Psoas muscle (tissue), 8 donors: ENCODE results near the gene FIZ1. TPM values are rescaled to one million over a fixed set of nuclear protein-coding genes. Genes with fewer than 3 reads are reported as not detected.
A peak's percentile ranks its signal among the peaks of the same experiment; 100 is the strongest.

ENCODE experiments used
- ATAC-seq, 4 donors: fragments of 200-7000 bp; cut with Tn5 transposase; one replicate each; pipeline ENCODE4 v1.9.1; 2020; ENCODE audit warnings: moderate library complexity in 3 of 4, mild to moderate bottlenecking in 2 of 4
- DNase-seq, 2 donors: peaks; one replicate each; pipeline ENCODE4 v3.0.0-alpha.2; 2020
- H3K27ac ChIP-seq: fragments of 200-600 bp; one replicate; pipeline ENCODE4 v1.8.0; 2022
- H3K27me3 ChIP-seq, 3 donors: fragments of 200-600 bp in 1 of 3; one replicate each; pipeline versions ENCODE4 v1.6.1 to v1.8.0; 2013 to 2022; ENCODE audit warnings: low read length in 2 of 3, mild to moderate bottlenecking in 2 of 3, moderate library complexity in 1 of 3; ENCODE audit not compliant: insufficient read depth in 3 of 3
- H3K36me3 ChIP-seq, 2 donors: fragments of 200-600 bp in 1 of 2; one replicate each; pipeline versions ENCODE4 v1.6.1 to v1.8.0; 2013 to 2022; ENCODE audit warnings: low read depth in 1 of 2, mild to moderate bottlenecking in 1 of 2, moderate library complexity in 1 of 2; ENCODE audit not compliant: insufficient read depth in 1 of 2
- H3K4me1 ChIP-seq: fragments of 200-600 bp; one replicate; pipeline ENCODE4 v1.8.0; 2022
- H3K4me3 ChIP-seq: fragments of 200-600 bp; one replicate; pipeline ENCODE4 v1.8.0; 2022; ENCODE audit warnings: mild to moderate bottlenecking
- H3K9me3 ChIP-seq: fragments of 200-600 bp; one replicate; pipeline ENCODE4 v1.8.0; 2022
- WGBS, 3 donors: extraction: QIAGEN DNeasy Blood & Tissue Kit; methylation state at CpG; one replicate each; pipeline versions ENCODE4 v1.1.6 to v1.1.7; 2013; 5-methylcytosine and 5-hydroxymethylcytosine counted together
- intact Hi-C, 2 donors: fragments of 100-400 bp; cut with DNase I; formaldehyde crosslinking; loops; one replicate each; pipeline versions ENCODE4 v1.11.0 to v1.14.2; 2022
- polyA plus RNA-seq, 3 donors: library from polyadenylated mRNA; stranded (reverse); fragments of 200-250 nt; gene quantifications; one replicate each; pipeline ENCODE4 v1.2.3, GENCODE V29; 2013
- total RNA-seq, 4 donors: library from RNA; stranded (reverse); fragmentation: NEBNext Ultra II Directional in 2 of 4; extraction: Animal tissue kit (Norgen Biotek cat#: 25700) in 2 of 4; gene quantifications; one replicate each; pipeline versions ENCODE4 v1.2.1 to v1.2.4, GENCODE V29; 2021 to 2023
- TF ChIP-seq, protein P1 (sequence below): fragments of 200-600 bp; IDR thresholded peaks from one replicate; pipeline ENCODE4 v1.8.0; 2022; ENCODE audit warnings: antibody characterized with exemption
- donor health status: healthy with polysubstance abuse.
- donor health status: DM: no; HTN: no; CAD: no; lungs with moderate emphysema.
- donor health status: Bipolar disorder and iron deficiency.
- donor health status: healthy.
- donor health status: DM: yes; HTN: yes; CAD: no.
- donor health status: DM: no; HTN: no; CAD: no.
- donor health status: DM: no; HTN: no; CAD: no.
- donor health status: DM: yes; HTN: yes; CAD: no.

The FIZ1 gene
- total and polyA plus RNA-seq, 7 donors, result 9.9 to 23.7 (median 11.5) TPM

DNA sequence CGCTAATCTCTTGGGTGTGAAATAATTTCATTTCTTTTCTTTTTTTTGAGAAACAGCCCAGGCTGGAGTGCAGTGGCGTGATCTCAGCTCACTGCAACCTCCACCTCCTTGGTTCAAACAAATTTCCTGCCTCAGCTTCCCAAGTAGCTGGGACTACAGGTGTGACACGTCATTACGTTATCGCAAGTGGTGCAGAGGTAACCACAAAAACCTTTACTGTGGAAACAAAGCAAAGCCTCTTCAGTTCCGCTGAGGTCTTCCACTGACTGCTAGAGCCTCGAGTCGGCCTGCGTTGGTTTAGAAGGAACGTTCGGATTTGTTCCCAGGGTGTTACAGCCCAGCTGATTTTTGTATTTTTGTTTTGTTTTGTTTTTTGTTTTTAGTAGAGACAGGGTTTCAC is 27.0 kb upstream of the FIZ1 start:
- H3K9me3 ChIP-seq, result no peaks in the 10 kb centered on the region
- TF ChIP-seq, protein P1, sequence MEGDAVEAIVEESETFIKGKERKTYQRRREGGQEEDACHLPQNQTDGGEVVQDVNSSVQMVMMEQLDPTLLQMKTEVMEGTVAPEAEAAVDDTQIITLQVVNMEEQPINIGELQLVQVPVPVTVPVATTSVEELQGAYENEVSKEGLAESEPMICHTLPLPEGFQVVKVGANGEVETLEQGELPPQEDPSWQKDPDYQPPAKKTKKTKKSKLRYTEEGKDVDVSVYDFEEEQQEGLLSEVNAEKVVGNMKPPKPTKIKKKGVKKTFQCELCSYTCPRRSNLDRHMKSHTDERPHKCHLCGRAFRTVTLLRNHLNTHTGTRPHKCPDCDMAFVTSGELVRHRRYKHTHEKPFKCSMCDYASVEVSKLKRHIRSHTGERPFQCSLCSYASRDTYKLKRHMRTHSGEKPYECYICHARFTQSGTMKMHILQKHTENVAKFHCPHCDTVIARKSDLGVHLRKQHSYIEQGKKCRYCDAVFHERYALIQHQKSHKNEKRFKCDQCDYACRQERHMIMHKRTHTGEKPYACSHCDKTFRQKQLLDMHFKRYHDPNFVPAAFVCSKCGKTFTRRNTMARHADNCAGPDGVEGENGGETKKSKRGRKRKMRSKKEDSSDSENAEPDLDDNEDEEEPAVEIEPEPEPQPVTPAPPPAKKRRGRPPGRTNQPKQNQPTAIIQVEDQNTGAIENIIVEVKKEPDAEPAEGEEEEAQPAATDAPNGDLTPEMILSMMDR, result no peak
- H3K4me3 ChIP-seq, result no peak overlapping the region
- H3K36me3 ChIP-seq, result peaks cover 4 to 10% of the 10 kb centered on the region in 2 donors
- H3K27me3 ChIP-seq, result no peaks in the 10 kb centered on the region
- WGBS, 3 donors, result 90 to 96% (median 94%) methylated on average over 11 of the region's 11 CpGs
- no peak for DNase-seq
- no peak for ATAC-seq
- H3K27ac ChIP-seq, result no peak overlapping the region
- H3K4me1 ChIP-seq, result peaks cover 22% of the 10 kb centered on the region
- intact Hi-C loops, result loop anchor here in 1 of 2 donors (2.0 to 10.0 kb wide), 3 partner anchors 110 to 492 kb away; partner anchors contain the start of genes RPL28 and TMEM238

DNA sequence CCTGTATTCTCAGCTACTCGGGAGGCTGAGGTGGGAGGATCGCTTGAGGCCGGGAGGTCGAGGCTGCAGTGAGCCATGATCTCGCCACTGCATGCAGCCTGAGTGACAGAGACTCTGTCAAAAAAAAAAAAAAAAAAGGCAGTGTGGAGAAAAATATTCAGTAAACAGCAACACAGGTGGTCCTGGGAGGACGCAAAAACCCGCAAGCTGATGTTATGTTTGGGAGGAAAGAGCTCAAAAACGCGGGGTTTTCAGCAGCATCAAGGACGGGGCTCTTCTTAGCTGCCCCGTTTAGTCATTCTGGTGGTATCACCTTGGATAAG is 25.6 kb upstream of the FIZ1 start:
- DNase-seq, result no peak
- Histone ChIP-seq H3K36me3 (peaks cover 4 to 10% of the 10 kb centered on the region in 2 donors), H3K4me1 (peaks cover 31% of the 10 kb centered on the region), H3K9me3 (no peaks in the 10 kb centered on the region), H3K27ac (peak overlapping the region; percentile 90), H3K4me3 (peak overlapping the region; percentile 65), H3K27me3 (no peaks in the 10 kb centered on the region)
- intact Hi-C loops, result loop anchor here in 1 of 2 donors (10.0 kb wide), 2 partner anchors 240 to 490 kb away; partner anchors contain the start of genes RPL28 and TMEM238
- TF ChIP-seq, protein P1, result no peak
- ATAC-seq, result no peak
- WGBS, 3 donors, result 45 to 53% (median 46%) methylated on average over 11 of the region's 11 CpGs

DNA sequence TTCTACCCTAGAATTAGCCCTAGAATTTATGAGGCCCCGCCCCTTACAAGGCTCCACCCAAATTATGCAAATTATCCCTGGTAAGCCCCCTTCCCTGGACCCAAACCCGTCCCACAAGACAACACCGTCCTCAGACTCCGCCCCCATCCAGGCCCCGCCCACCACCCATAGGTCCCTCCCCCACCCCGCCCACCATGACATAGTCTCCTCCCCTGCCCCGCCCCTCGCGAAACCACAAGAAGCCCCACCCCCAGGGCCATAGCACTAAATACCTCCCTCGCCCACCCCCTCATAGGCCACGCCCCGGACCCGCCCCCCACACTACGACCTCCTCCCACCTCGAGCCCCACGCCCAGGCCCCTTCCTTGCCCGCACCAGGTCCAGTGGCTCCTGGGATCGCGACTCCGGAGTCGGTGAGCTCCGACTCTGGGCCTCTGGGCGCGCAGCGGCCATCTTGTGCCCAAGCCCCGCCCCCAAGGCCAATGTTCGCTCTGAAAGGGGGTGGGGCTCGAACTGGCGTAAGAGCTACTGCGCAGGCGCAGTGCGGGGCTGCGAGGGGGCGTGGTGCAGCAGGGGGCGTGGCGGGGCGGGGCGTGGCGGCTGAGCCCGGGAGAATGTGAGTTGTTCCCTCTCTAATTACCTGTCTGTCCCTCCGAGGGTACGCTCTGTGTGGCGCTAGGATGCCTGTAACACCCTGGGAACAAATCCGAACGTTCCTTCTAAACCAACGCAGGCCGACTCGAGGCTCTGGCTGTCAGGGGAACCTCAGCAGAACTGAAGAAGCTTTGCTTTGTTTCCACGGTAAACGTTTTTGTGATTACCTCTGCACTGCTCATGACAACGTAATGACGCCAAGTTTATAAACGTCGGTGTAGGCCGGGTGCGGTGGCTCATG is 25.0 kb upstream of the FIZ1 start, which contains the start of gene ZNF784:
Gene ZNF784 (minus strand): TSS at position 458 of the 895 bp plus-strand sequence. CDS start 5 bp downstream, at position 453.
- intact Hi-C loops, result loop anchor here in 1 of 2 donors (10.0 kb wide), 2 partner anchors 240 to 490 kb away; partner anchors contain the start of genes RPL28 and TMEM238
- 0 to 1% (median 0%) methylated on average over 45 to 56 of the region's 56 CpGs for WGBS, 3 donors

DNA sequence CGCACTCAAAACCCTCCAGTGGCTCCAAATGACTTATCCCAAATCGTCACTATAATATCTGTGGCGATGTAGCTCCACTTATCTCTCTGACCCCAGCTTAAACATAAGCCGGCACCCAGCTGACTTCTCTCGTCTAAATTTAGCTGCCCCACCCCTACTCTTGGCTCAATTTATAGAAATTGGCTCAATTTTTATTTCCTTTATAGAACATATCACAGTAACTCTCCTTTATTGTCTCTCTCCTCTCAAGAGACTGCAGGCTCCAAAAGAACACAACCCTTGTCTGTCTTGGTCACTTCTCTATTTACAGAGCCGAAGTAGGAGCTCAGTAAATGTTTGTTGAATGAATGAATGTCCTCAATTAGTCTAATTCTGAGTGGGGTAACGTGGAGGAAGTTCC is 24.2 kb upstream of the FIZ1 start:
- H3K9me3 ChIP-seq, result no peaks in the 10 kb centered on the region
- 22 to 29% (median 26%) methylated on average over 7 of the region's 7 CpGs for WGBS, 3 donors
- intact Hi-C loops, result loop anchor here in 1 of 2 donors (10.0 kb wide), 2 partner anchors 239 to 489 kb away; partner anchors contain the start of genes RPL28 and TMEM238
- H3K36me3 ChIP-seq, result peaks cover 4 to 10% of the 10 kb centered on the region in 2 donors
- DNase-seq (no peak), ATAC-seq (peak in 3 of 4 donors; percentile 7 to 40 (median 18))
- H3K27ac ChIP-seq, result peak overlapping the region; percentile 90
- H3K4me3 ChIP-seq, result peak overlapping the region; percentile 65
- no peaks in the 10 kb centered on the region for H3K27me3 ChIP-seq
- H3K4me1 ChIP-seq, result peaks cover 40% of the 10 kb centered on the region
- TF ChIP-seq, protein P1, result no peak

More for the DNA sequence above, 25.0 kb upstream of the FIZ1 start, which contains the start of gene ZNF784:
- peak within 1 kb of the TSS; percentile 65 for H3K4me3 ChIP-seq
- TF ChIP-seq, protein P1, result no peak
- H3K36me3 ChIP-seq, result peaks cover 4 to 10% of the 10 kb centered on the region in 2 donors
- DNase-seq, result peak; percentile 93 to 97
- peak; percentile 84 to 90 (median 88) for ATAC-seq
- no peaks in the 10 kb centered on the region for H3K27me3 ChIP-seq
- peak within 1 kb of the TSS; percentile 90 for H3K27ac ChIP-seq
- H3K4me1 ChIP-seq, result peaks cover 37% of the 10 kb centered on the region
- H3K9me3 ChIP-seq, result no peaks in the 10 kb centered on the region
